HG02973 (cell line): Measurements from ENCODE around the gene BEGAIN.

ENCODE experiments used
- ATAC-seq: cut with Tn5 transposase; IDR thresholded peaks from one replicate; pipeline ENCODE4 v1.9.1; 2021; ENCODE audit warnings: moderate library complexity; ENCODE audit not compliant: unreplicated experiment

Gene BEGAIN, protein sequence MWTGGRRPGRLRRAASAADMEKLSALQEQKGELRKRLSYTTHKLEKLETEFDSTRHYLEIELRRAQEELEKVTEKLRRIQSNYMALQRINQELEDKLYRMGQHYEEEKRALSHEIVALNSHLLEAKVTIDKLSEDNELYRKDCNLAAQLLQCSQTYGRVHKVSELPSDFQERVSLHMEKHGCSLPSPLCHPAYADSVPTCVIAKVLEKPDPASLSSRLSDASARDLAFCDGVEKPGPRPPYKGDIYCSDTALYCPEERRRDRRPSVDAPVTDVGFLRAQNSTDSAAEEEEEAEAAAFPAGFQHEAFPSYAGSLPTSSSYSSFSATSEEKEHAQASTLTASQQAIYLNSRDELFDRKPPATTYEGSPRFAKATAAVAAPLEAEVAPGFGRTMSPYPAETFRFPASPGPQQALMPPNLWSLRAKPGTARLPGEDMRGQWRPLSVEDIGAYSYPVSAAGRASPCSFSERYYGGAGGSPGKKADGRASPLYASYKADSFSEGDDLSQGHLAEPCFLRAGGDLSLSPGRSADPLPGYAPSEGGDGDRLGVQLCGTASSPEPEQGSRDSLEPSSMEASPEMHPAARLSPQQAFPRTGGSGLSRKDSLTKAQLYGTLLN

DNA sequence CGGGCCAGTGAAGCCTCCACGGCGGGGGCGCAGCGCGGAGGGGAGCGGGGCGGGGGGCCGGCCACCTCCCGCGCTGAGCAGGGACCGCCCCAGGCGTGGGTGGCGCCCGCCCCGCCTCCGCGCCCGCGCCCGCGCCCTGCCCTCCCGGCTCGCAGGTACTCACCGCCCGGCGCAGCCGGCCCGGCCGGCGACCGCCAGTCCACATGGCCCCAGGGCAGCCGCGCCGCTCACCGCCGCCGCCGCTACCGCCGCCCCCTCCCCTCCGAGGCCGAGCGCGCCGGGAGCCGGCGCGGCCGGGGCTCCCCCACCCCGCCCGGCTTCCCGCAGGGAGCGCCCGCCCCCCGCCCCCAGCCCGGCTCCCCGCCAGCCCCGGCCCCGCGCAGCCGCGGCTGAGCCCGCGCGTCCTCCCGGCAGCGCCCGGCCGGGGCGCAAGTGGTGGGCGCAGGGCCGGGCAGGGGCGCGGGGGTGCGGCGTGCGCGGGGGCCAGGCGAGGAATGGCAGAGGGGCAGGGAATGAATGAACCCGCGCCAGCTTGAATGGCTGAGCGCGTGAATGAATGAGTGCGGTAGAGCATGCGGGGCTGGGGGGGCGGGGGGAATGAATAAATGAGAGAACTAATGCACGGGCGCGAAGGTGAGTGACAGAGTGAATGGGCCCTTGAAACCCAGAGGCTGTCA is at the start of gene BEGAIN:
Gene BEGAIN, minus strand, starts transcription at position 332 of the 677 bp plus-strand sequence. Its CDS starts 127 bp downstream, at position 205.
- ATAC-seq: no peak

DNA sequence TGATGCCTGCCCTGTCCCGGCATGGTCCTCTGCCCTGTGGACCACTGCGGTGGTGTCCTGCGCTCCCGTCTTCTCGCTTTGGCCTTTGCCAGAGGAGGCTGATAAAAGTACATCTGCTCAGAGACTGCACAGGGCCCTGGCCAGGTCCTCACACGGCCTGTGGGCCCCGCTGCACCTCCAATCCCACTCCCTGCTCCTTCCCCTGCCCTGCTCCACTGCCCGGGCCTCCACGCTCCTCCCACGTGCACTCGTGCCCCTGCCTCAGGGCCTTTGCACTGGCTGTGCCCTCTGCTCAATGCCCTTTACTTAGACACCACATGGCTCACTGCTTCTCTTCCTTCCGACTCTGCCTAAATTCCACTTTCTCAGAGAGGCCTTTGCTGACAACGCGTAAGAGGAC is 49.3 kb upstream of the BEGAIN start:
- no peak for ATAC-seq

DNA sequence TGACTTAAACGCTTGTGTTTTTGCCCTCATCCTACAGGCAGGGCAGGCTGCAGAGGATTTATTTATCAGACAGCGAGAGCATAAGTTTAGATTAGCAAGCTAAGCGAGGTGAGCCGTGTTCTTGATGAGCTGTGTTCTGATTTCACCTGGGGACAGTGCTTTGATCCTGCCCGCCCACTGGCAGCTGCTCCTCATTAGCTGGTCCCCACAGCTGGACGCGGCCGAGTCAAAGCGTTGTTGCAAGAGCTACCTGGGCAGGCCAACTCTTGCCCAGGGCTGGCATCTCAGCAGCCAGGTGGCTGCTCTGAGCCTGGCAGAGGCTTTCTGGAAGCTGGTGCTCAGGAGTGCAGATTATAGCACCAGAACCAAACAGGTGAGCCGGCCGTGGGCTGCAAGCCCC is 46.8 kb upstream of the BEGAIN start:
- no peak for ATAC-seq

DNA sequence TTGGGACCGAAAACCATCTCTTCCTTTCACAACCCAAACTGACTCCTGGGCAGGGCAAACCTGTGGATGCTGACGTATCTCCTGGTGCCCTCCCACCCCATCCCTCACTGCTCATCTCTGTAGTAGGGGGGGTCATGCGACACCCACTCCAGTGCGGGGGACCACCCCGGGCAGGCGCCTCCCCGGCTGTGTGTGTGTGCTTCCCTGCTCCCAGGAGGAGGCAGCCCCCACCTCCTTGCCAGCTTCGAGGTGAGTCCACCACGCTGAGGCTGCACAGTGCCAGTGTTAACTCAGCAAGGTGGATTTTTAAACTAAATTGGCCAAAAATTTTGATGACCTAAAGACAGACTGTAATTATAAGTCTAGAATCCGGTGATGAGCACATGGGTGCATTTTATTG is 46.2 kb upstream of the BEGAIN start:
- ATAC-seq: no peak

DNA sequence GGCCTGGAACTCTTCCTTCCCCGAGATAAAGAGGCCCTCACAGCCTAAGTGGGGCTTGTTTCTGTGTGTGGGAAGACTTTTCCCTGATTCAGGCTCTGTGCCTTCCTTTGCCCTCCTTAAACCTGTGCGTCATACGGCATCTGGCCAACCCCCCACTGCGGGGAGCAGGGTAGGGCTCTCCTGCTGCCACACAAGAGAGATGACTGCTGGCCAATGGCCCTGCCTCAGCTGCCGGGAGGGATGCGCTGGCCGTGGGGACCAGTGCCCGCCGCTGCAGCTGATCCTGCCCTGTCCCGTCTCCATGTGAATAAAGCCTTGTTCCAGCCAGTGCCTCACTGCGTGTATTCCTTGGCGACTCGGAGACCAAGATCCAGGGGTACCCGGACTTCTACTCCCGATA is 42.5 kb upstream of the BEGAIN start:
- ATAC-seq: no peak

DNA sequence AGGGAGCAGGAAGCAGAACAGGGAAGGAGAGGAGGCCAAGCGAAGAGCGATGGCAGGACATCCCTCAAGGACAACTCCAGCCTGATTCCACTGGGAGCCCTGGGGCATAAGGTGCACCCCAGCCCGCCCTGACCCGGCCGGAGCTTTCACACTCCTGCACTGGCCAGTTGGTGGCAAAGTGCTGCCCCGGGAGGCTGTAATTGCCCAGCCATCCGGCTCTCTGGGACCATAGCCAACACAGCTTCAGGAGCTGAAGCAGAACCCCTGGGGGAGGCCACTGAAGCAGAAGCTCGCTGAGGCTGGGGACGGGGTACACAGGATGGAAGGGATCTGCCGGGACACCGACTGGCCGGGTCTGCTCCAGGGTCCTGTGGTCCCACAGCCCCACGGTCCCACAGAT is 41.9 kb upstream of the BEGAIN start:
- no peak for ATAC-seq

DNA sequence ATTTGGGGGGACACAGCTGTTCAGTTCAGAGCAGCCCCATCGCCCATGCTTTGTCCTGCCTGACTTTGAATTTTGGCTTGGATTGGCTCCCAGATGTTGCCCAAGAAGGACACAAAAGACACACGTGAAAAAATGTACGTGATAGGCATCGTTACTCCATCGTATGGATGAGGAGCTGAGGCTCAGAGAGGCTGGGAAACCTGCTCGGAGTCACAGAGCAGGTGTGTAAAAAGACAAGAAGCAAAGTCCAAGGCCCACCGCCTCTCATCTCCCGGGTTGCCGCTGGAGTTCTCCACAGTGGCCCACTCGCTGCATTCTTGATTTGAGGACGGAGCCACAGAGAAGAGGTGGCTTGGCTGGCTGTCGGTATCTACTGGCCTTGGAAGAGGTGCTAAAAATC is 41.0 kb upstream of the BEGAIN start:
- no peak for ATAC-seq

DNA sequence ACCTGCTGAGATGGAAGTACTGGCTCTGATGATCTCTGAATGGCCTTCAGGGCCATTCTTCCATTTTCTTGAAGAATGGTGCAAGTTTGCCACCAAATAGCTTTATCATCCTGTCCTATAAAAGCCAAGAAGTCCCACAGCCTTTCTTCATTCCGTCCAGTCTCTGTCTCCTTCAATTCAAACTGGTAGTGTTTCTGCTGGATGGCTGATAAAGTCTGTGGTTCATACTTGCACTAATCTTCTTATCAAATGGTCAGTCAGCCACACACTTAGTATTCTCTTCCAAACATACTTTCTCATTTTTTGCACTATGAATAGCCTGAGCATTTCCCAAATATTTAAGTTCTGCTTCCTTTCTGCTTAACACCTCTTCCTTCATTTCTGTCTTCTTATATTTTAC is 39.4 kb upstream of the BEGAIN start:
- ATAC-seq: no peak

DNA sequence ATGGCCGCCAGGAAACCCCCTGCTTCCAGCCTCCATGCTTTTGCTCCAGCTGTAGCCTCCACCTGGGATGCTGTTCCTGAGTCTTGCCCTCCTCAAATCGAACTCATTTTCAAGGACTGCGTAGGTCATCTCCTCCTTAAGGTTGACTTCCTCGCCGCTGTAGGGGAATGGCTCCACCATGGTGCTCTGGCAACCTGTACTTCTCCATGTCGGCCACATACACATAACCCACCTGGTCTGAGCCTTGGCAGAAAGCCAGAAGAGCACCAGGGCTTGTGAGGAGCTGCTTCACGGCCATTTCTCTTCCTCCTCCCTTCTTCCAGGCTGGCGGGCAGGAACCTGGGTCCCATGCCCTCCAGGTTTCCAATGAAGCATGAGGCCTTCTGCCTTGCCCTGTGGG is 36.7 kb upstream of the BEGAIN start:
- ATAC-seq: no peak

DNA sequence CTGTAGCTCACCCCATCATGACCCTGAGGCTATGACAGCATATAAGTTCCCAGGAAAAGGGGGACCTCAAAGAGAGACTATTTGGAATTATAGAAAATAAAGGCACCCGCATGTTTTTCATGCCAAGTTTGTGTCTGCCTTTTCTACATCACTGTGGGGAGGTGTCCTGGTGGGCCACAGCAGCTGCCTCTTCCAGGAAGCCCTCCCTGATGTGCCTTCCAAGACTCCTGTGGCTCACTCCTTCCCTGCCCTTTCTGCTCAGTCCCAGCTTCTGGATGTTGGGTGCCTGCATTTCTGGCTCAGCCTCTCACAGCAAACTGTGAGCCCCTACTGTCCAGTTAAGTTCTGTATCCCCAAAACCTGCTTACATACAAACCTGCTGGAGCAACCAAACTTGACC is 36.3 kb upstream of the BEGAIN start:
- ATAC-seq: no peak

DNA sequence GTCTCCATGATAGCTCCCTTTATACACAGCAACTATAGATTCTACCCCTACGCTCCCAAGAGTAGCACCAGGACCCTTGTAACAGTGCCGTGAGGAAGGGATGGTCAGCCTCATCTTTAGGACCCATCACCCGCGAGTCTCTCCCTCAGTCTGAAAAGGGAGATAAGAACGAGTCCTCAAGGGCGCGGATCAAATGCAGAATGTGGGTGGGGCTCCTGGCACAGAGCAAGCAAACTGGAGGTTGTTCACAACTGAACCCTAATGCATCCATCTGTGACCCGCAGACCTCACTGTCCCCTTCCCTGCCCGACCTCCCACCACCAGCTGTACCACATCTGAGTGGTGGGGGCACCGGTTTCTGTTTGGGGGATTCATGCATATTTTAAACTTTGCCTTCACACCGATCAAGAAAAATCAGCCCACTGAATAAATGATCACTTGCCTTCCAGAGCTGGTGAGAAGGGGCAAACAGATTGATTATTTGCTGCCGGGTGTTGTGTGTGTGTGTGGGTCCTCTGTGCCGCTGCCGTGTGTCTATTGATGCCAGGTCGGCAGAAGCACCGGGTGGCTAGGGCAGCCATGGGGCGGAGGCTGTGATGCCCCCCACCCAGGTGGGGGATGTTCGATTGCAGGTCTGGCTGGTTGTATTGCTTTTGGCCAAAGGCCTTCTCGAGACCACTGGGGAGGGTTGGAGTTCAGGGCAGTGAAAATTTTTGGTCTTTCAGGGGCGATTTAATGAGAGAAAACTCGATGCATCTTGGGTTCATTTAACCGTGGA is 35.7 kb upstream of the BEGAIN start:
- ATAC-seq: no peak

DNA sequence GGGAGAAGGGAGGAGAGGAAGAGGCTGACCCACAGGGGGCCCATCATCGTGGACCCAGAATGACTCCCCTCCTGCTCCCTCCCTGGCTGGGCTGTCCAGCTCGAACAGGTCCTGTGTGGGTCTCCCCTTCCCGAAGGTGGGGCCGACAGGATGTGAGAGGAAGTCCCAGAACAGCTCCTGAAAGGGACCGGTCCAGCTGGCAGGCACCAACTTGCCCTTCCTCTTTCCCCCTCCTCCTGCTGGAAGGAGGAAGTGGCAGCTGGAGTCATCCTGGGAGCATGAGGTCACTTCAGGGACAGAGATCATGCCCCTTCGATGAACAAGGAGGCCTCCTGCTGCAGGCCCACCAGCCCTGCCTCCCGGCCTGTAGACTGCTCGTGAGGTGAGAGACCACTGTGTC is 35.0 kb upstream of the BEGAIN start:
- no peak for ATAC-seq

DNA sequence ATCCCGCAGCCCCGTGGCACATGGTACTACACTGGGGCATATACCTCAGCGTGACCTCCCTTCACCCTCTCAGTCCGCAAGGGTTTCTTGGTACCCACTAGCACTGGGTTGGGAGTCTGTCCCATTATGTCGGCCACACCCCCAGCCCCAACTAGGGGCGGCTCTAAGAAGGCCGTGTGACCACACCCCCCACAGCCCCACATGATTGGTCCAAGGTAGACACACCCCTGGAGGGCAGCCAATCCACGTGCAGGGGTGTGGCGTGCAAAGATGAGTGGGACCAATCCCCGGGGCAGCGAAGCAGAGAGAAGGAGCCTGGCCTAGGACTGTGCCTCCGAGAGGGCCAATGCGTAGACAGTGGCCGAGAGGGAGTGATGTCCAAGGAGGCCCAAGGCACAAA is 34.6 kb upstream of the BEGAIN start:
- ATAC-seq: no peak

DNA sequence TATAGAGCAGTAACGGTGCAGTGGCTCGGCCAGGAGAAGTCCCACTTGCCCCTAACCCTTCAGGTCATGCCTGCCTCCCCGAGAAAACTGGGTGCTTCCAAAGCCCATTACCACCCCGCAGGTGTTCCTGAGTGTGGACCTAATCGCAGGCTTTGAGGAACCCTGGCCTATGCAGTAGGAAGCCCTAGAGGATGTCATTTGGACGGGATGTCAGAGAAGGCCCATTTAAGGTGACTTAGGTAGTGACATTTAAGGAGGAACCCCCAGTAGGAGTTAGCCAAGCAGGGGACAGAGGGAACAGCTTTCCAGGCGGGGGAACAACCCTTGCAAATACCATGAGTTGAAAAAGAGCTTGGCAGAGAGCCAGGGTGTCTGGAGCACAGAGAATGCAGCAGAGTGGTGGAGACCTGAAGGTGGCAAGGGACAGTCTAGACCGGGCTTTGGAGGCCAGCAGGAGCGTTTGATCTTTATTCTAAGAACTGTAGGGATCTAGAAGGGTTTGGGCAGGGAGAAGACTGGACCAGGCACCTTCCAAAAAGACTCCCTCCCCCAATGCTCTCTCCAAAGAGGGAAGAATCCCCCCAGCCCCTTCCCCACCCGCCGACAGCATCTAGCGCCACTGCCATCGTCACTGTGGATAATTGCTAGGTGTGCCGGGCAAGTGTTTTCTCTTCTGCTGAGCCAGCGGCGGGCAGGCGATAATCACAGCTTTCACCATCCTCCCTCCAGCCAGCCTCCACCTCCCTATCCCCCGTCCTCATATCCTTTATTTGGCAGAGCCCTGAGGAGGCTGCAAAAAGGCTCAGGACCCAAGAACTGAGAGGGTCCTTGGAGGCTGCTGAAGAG is 33.3 kb upstream of the BEGAIN start:
- no peak for ATAC-seq

DNA sequence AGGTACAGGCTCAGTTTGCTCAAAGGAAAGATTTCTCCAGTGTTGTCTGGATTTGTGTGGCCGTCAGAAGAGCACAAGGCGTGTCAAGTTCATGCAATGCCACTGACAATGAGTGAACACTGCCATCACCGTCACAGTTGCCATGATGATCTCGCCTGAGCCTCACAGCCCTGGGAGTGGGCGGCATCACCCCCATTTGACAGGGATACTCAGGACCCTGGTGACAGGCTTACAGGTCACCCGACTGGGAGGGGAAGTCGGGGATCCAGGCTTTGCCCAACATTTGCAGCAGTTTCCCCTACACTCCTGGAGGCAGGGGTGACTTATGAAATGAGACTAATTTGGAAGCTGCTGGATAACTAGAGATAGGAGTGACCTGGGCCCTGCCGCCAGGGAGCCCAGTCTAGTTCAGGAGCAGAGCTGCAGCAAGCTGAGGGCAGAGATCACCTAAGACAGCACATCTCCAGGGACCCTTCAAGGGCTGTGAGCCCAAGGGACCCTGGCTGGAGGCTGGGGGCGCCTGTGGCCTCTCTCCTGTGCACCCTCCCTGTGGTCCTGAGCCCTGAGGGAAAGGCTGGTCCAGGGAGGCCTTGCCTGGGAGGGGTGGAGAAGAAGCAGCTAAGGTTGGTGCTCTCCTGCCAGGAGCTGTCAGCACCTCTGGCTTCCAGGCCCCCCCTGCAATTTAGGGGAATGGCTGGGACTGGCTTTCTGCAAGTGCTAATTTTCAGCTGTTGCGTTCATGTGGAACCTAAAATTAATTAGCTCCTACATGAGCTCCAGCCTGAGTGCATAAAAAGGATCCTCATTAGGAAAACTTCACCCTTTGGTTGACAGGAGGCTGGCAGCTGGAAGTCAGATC is 32.4 kb upstream of the BEGAIN start:
- no peak for ATAC-seq

DNA sequence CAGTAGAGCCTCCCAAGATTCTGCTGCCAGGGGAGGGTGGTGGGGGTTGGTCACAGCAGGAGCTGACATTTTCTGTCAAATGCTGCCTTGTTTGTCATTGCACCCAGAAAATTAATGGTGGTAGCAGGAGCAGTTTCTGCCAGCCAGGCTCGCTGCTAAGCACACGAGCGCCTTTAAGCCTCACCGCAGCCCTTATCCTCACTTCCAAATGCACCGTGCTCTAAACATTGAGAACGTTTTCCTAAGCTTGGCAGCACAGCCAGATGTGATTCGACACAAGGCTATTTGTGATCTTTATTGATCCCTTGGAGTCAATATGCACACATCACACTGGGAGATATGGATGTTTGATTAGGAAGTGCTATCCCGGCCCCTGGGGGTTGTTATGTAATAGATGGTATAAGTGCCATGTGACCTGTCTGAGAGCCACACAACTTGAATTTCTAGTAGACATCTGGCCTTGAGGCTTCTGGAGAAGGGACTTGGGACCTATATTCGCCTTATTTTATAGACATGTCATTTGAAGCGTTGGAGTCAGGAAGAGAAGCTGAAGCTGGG is 31.6 kb upstream of the BEGAIN start:
- no peak for ATAC-seq

DNA sequence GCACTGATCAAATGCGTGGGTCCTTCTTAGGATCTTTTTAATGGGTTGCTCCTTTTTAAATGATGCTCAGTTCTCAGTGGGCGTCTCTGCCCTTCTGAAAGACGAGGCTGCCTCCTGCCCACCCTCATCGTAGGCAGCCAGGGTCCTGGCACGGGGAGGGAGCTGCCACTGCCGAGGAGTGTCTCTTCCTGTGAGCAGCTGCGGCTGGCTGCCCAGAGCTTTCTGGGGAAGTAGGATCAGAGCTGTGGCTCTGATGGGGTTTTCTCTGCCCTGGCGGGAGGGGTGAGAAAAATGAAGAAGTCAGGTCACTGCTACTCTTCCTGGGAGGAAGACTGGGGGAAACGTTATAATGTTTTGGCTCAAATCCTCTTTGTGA is 31.1 kb upstream of the BEGAIN start:
- no peak for ATAC-seq

DNA sequence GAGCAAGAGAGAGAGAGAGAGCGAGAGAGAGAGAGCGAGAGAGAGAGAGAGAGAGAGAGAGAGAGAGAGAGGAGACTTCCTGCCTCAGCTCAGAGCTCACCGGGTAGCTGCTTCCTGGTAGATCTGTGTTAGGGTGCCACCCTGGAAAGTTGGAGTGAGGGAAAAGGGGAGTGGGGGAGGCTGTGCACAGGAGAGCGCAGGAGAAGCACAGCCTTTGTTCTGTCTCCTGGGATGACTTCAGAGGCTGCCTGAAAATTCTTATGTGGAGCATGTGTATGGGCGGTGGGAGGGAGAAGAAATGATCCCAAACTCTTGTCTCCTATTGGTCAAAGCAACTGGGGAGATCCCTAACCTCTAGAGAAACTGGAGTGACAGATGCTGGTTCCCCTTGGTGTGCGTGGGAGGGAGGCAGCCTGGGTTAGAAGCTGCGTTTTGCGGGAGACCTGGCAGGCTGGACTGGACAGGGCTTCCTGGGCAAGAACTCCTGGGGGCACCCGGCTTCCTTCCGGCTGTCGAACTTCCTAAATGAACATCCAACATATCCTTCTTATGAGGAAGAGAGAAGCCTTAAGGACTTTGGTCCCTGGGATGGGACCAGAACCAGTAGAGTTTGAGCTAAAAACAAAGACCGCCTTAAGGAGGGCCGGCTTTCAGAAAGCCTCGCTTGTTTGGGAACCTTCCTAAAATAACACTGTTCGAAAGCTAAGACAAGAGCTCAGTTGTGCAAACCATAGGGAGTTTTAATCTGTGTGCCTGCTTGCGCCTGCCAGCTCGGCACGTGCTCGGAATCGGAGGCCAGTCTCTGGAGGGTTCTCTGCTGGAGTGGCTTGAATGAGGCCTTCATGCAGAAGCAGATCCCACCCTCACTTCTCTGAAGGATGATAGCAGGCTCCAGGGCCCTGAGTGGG is 30.4 kb upstream of the BEGAIN start:
- no peak for ATAC-seq
